Measurements from ENCODE around the gene ZNF438. TPM values are rescaled to one million over a fixed set of nuclear protein-coding genes. Genes with fewer than 3 reads are reported as not detected.

The ZNF438 gene
- total and polyA plus RNA-seq, 7 experiments from 2014 or later = 3.9 to 9.4 (median 4.2) TPM

DNA sequence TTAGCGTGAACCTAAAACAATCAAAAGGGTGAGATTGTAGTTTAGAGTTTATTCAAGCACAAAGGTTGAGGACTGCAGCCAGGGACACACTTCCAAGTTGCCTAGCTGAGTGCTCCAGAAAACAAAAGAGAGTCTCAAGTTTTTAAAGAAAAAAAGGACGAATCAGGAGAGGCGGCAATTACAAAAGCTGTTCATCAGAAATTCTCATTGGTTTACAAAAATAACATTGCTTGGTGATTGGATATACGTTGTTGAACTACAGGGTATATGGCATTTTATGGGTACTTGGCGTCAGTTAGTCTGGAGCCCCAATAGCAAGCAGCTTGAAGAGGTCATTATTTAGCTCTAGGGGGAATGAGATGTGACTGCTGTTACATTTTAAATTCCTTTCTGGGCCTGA is 11.5 kb downstream of the ZNF438 start:
- Histone ChIP-seq H3K27ac (ENCODE audit: low read depth, low read length) (no peak overlapping the region), H3K4me1 (ENCODE audit: control insufficient read depth in 2 of 2, insufficient read depth in 2 of 2, low read length in 2 of 2) (no peaks in the 10 kb centered on the region), H3K36me3 (ENCODE audit: control insufficient read depth in 2 of 3, insufficient read depth in 3 of 3, low read length in 3 of 3) (no peaks in the 10 kb centered on the region), H3K9me3 (ENCODE audit: control insufficient read depth in 2 of 3, low read length in 3 of 3) (no peaks in the 10 kb centered on the region), H3K27me3 (ENCODE audit: control insufficient read depth in 2 of 2, insufficient read depth in 2 of 2, low read length in 2 of 2) (no peaks in the 10 kb centered on the region), H3K4me3 (ENCODE audit: low read length) (no peak overlapping the region)
- Mint-ChIP-seq H3K27ac (no peak overlapping the region), H3K4me1 (peaks cover 0 to 7% (median 3%) of the 10 kb centered on the region in 7 donors), H3K27me3 (no peaks in the 10 kb centered on the region), H3K4me3 (no peak overlapping the region), H3K9me3 (peaks cover 0 to 2% (median 0%) of the 10 kb centered on the region in 11 donors), H3K36me3 (peaks cover 0 to 7% (median 4%) of the 10 kb centered on the region in 5 donors)
- ChIA-PET CTCF (no interaction called here), POLR2A (no interaction called here)
- ATAC-seq = no peak
- no peak for DNase-seq
- intact Hi-C loops (cut with micrococcal nuclease) = no loop called here

DNA sequence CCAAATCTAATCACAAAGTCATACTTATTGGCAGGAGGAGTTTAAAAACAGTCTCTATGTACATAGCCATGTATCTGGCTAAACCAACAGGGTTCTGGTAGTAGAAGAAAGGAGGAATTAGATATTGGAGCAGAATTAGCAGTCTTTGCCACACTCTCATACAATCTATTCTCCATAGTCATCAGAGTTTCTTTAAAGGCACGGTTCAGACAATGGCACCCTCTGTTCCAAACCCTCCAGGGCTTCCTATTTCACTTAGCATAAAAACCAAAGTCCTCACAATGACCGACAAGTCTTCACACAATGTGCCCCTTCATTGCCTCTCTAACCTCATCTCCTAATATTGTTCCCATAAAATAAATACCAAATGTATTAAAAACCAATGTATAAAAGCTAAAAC is 12.7 kb downstream of the ZNF438 start:
- H3K4me3 ChIP-seq (ENCODE audit: low read length) = no peak overlapping the region
- ChIA-PET POLR2A (no interaction called here), CTCF (no interaction called here)
- no peaks in the 10 kb centered on the region for H3K36me3 ChIP-seq (ENCODE audit: control insufficient read depth in 2 of 3, insufficient read depth in 3 of 3, low read length in 3 of 3)
- Mint-ChIP-seq H3K27ac (no peak overlapping the region), H3K4me1 (peaks cover 0 to 7% (median 3%) of the 10 kb centered on the region in 7 donors), H3K27me3 (no peaks in the 10 kb centered on the region), H3K9me3 (peaks cover 0 to 2% (median 0%) of the 10 kb centered on the region in 11 donors), H3K4me3 (no peak overlapping the region), H3K36me3 (peaks cover under 1 to 7% (median 6%) of the 10 kb centered on the region in 5 donors)
- no peaks in the 10 kb centered on the region for H3K4me1 ChIP-seq (ENCODE audit: control insufficient read depth in 2 of 2, insufficient read depth in 2 of 2, low read length in 2 of 2)
- DNase-seq = no peak
- intact Hi-C loops (cut with micrococcal nuclease) = no loop called here
- no peak for ATAC-seq
- no peaks in the 10 kb centered on the region for H3K27me3 ChIP-seq (ENCODE audit: control insufficient read depth in 2 of 2, insufficient read depth in 2 of 2, low read length in 2 of 2)
- H3K27ac ChIP-seq (ENCODE audit: low read depth, low read length) = no peak overlapping the region
- no peaks in the 10 kb centered on the region for H3K9me3 ChIP-seq (ENCODE audit: control insufficient read depth in 2 of 3, low read length in 3 of 3)

DNA sequence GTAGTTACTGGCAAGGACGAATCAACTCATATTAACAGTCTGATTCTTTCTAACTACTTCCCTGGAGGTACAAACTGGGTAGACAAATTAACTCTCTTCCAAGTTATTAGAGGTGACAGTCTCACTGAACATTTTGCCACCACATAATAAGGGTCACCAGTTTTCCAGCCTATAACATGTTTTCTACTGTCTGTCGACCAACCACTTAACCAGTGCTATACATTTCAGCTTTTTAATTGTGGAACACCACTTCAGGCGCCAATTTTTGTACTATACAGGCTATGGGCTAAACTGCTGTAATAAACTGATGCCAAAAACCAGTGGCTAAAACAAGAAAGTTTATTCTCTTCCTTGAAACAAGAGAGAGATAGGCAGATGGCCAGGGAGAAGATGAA is 13.3 kb downstream of the ZNF438 start:
- Histone ChIP-seq H3K27me3 (ENCODE audit: control insufficient read depth in 2 of 2, insufficient read depth in 2 of 2, low read length in 2 of 2) (no peaks in the 10 kb centered on the region), H3K36me3 (ENCODE audit: control insufficient read depth in 2 of 3, insufficient read depth in 3 of 3, low read length in 3 of 3) (no peaks in the 10 kb centered on the region), H3K4me1 (ENCODE audit: control insufficient read depth in 2 of 2, insufficient read depth in 2 of 2, low read length in 2 of 2) (no peaks in the 10 kb centered on the region), H3K27ac (ENCODE audit: low read depth, low read length) (no peak overlapping the region), H3K4me3 (ENCODE audit: low read length) (no peak overlapping the region), H3K9me3 (ENCODE audit: control insufficient read depth in 2 of 3, low read length in 3 of 3) (no peaks in the 10 kb centered on the region)
- Mint-ChIP-seq H3K4me3 (no peak overlapping the region), H3K4me1 (peaks cover 0 to 8% (median 3%) of the 10 kb centered on the region in 7 donors), H3K36me3 (peaks cover 7 to 13% (median 12%) of the 10 kb centered on the region in 5 donors), H3K27me3 (no peaks in the 10 kb centered on the region), H3K27ac (no peak overlapping the region), H3K9me3 (peaks cover 0 to 5% (median 0%) of the 10 kb centered on the region in 11 donors)
- CTCF ChIA-PET = no interaction called here
- no peak for ATAC-seq
- POLR2A ChIA-PET = no interaction called here
- intact Hi-C loops (cut with micrococcal nuclease) = no loop called here
- no peak for DNase-seq

DNA sequence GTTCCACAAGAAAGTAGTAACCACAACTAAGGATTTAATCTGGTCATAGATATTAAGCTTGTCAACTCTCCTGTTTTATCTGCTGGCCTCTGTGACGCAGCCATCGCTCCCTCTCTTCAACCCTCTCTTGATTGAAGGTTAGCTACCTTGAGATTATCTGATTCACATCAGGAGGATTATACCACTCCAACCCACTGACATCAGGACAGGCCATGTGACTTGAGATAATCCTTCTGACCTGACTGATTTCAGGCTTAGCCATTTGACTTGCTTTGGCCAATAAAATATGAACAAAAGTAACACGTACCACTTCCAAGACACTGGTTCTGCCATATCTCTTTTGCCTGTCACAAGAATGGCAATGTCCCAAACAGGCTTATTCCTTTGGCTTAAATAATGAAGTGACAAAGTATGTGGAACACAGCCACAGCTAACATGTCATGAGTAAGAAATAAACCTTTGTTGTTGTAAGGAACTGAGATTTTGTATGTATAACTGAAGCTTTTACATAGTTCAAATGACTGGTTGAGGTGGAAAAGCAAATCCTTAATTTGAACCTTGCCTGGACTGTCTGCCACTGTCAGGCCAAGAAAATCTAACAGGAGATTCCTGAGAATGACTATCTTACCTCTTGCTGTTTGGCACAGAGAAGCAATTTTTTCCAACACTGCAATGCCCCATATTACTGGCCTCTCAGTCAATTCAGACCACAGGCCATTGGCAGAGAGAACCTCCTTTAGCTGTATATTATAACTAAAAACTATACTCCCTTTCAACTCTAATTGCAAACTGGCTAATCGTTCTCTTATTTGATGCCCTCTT is 13.9 kb downstream of the ZNF438 start:
- peaks cover 0 to 8% (median 3%) of the 10 kb centered on the region in 7 donors for H3K4me1 Mint-ChIP-seq
- Histone ChIP-seq H3K36me3 (ENCODE audit: control insufficient read depth in 2 of 3, insufficient read depth in 3 of 3, low read length in 3 of 3) (no peaks in the 10 kb centered on the region), H3K4me1 (ENCODE audit: control insufficient read depth in 2 of 2, insufficient read depth in 2 of 2, low read length in 2 of 2) (no peaks in the 10 kb centered on the region), H3K27ac (ENCODE audit: low read depth, low read length) (no peak overlapping the region), H3K9me3 (ENCODE audit: control insufficient read depth in 2 of 3, low read length in 3 of 3) (no peaks in the 10 kb centered on the region), H3K4me3 (ENCODE audit: low read length) (no peak overlapping the region), H3K27me3 (ENCODE audit: control insufficient read depth in 2 of 2, insufficient read depth in 2 of 2, low read length in 2 of 2) (no peaks in the 10 kb centered on the region)
- peaks cover 7 to 14% (median 14%) of the 10 kb centered on the region in 5 donors for H3K36me3 Mint-ChIP-seq
- H3K9me3 Mint-ChIP-seq = peaks cover 0 to 5% (median 0%) of the 10 kb centered on the region in 11 donors
- CTCF ChIA-PET = no interaction called here
- H3K27me3 Mint-ChIP-seq = no peaks in the 10 kb centered on the region
- no peak for ATAC-seq
- no peak overlapping the region for H3K27ac Mint-ChIP-seq
- POLR2A ChIA-PET = no interaction called here
- no peak overlapping the region for H3K4me3 Mint-ChIP-seq
- no peak for DNase-seq
- intact Hi-C loops (cut with micrococcal nuclease) = no loop called here

DNA sequence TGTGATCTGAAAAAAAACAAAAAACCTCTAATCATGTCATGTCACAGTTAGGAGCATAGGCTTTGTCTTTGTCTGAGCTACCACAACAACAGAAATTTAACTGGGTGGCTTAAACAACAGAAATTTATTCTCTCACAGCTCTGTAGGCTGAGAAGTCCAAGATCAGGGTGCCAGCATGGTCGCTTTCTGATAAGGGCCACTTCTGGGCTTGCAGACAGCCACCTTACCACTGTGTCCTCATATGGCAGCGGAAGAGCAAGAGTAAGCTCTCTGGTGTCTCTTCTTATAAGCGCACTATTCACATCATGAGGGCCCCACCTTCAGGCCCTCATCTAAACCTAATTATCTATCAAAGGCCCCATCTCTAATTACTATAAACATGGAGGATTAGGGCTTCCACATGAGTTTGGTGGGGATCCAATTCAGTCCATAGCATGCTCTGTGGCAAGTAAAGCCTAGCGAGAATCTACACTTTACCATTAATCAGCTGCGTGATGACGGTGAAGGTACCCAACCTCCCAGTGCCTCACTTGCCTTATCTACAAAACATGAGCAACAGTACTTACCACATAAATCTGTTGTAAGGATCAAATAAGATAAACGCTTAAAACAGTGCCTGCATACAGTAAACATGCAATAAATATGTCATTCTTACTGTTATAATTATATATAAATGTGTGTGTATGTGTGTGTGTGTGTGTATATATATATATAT is 17.3 kb downstream of the ZNF438 start:
- H3K4me1 Mint-ChIP-seq = peaks cover 4 to 16% (median 9%) of the 10 kb centered on the region in 7 donors
- Histone ChIP-seq H3K9me3 (ENCODE audit: control insufficient read depth in 2 of 3, low read length in 3 of 3) (no peaks in the 10 kb centered on the region), H3K36me3 (ENCODE audit: control insufficient read depth in 2 of 3, insufficient read depth in 3 of 3, low read length in 3 of 3) (no peaks in the 10 kb centered on the region), H3K27me3 (ENCODE audit: control insufficient read depth in 2 of 2, insufficient read depth in 2 of 2, low read length in 2 of 2) (no peaks in the 10 kb centered on the region), H3K4me3 (ENCODE audit: low read length) (no peak overlapping the region), H3K4me1 (ENCODE audit: control insufficient read depth in 2 of 2, insufficient read depth in 2 of 2, low read length in 2 of 2) (no peaks in the 10 kb centered on the region), H3K27ac (ENCODE audit: low read depth, low read length) (no peak overlapping the region)
- ATAC-seq = no peak
- POLR2A ChIA-PET = no interaction called here
- DNase-seq = no peak
- H3K27ac Mint-ChIP-seq = no peak overlapping the region
- CTCF ChIA-PET = no interaction called here
- no peak overlapping the region for H3K4me3 Mint-ChIP-seq
- H3K36me3 Mint-ChIP-seq = peaks cover 7 to 22% (median 19%) of the 10 kb centered on the region in 5 donors
- intact Hi-C loops (cut with micrococcal nuclease) = no loop called here
- H3K27me3 Mint-ChIP-seq = no peaks in the 10 kb centered on the region
- H3K9me3 Mint-ChIP-seq = peaks cover 0 to 5% (median 0%) of the 10 kb centered on the region in 11 donors

DNA sequence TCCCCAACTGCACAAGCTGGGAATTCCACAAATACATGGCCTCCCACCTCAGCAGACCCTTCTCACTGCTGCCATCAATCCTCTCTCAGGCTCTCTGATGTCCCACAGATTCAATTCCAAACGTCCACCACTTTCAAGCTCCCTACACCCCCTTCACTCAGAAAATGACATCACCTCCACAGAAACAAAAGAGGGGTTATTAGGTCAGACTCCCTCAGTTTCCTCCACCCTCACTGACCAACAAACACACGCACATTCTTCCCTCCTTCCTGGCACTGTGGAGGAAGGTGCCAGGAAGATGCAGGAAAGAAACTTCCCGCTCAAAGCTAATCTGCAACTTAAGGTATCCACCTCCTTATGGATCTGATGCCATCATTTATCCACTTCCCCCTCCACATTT is 18.3 kb downstream of the ZNF438 start:
- Mint-ChIP-seq H3K36me3 (peaks cover 7 to 22% (median 19%) of the 10 kb centered on the region in 5 donors), H3K9me3 (peaks cover 0 to 5% (median 0%) of the 10 kb centered on the region in 11 donors), H3K4me1 (peaks cover 5 to 16% (median 9%) of the 10 kb centered on the region in 7 donors), H3K27ac (no peak overlapping the region), H3K4me3 (no peak overlapping the region), H3K27me3 (no peaks in the 10 kb centered on the region)
- intact Hi-C loops (cut with micrococcal nuclease) = no loop called here
- Histone ChIP-seq H3K27ac (ENCODE audit: low read depth, low read length) (no peak overlapping the region), H3K9me3 (ENCODE audit: control insufficient read depth in 2 of 3, low read length in 3 of 3) (no peaks in the 10 kb centered on the region), H3K4me1 (ENCODE audit: control insufficient read depth in 2 of 2, insufficient read depth in 2 of 2, low read length in 2 of 2) (no peaks in the 10 kb centered on the region), H3K27me3 (ENCODE audit: control insufficient read depth in 2 of 2, insufficient read depth in 2 of 2, low read length in 2 of 2) (no peaks in the 10 kb centered on the region), H3K4me3 (ENCODE audit: low read length) (no peak overlapping the region), H3K36me3 (ENCODE audit: control insufficient read depth in 2 of 3, insufficient read depth in 3 of 3, low read length in 3 of 3) (no peaks in the 10 kb centered on the region)
- ChIA-PET POLR2A (no interaction called here), CTCF (no interaction called here)
- DNase-seq = no peak
- ATAC-seq = no peak

Measured in naive thymus-derived CD4-positive, alpha-beta T cell (primary cell).